ENCODE data around the gene APOBEC4. TPM values are rescaled to one million over a fixed set of nuclear protein-coding genes. Genes with fewer than 3 reads are reported as not detected.

The APOBEC4 gene
- total and polyA plus RNA-seq, 2 experiments from 2014 or later = not detected

DNA sequence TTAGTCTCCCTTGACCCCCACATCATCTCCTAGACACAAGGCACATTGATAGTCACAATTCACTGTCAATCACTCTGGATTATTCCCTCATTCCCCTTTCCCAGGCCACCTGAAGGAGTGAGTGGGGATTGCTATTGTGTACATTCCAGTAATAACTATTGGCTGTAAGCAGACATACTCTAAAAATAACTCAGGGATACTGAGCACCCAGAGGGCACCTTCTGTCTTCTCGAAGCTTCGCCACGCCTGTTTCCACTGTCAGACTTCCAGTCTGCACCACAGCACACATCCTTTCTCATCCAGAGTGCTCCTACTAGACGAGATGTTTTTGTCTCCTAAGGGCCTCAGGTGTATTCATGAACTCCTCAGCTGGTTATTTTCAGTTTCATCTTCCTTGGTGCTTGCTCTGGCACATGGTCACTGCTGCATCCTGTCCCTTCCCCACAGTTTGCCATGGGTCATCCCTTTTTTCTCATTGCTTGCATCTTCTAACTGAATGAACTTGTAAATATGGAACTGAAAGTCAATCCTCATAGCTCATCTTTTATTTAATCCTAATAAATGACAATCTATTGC, 848 bp upstream of the APOBEC4 start:
- Histone ChIP-seq H3K27ac (peak overlapping the region; percentile 75), H3K9me3 (ENCODE audit: low read depth) (no peaks in the 10 kb centered on the region), H3K4me1 (ENCODE audit: low read depth) (peaks cover 32% of the 10 kb centered on the region), H3K27me3 (no peaks in the 10 kb centered on the region), H3K36me3 (no peaks in the 10 kb centered on the region), H3K4me3 (no peak overlapping the region)
- TF ChIP-seq, protein P1, sequence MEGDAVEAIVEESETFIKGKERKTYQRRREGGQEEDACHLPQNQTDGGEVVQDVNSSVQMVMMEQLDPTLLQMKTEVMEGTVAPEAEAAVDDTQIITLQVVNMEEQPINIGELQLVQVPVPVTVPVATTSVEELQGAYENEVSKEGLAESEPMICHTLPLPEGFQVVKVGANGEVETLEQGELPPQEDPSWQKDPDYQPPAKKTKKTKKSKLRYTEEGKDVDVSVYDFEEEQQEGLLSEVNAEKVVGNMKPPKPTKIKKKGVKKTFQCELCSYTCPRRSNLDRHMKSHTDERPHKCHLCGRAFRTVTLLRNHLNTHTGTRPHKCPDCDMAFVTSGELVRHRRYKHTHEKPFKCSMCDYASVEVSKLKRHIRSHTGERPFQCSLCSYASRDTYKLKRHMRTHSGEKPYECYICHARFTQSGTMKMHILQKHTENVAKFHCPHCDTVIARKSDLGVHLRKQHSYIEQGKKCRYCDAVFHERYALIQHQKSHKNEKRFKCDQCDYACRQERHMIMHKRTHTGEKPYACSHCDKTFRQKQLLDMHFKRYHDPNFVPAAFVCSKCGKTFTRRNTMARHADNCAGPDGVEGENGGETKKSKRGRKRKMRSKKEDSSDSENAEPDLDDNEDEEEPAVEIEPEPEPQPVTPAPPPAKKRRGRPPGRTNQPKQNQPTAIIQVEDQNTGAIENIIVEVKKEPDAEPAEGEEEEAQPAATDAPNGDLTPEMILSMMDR (IDR thresholded peaks at IDR 0.05; ENCODE audit: low read depth, low read length) = no peak
- DNase-seq (ENCODE audit: low read depth in 1 of 2, low spot score in 1 of 2) = no peak

DNA sequence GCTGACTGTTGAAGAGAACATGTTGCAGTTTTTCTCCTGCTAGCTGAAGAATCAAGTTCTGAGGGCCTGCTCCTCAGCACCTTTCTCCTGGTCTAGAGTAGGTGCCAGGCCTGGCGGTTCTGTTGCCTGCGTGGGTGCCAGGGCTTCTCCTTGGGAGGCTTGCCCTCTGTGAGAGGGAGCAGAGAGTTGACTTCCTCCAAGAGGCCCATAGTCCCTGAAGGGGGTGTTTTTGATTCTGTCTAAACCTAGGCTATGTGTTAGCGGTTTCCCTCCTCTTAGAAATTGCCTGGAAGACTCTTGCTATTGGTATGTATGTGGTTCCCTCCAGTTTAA, 312 bp upstream of the APOBEC4 start:
- Histone ChIP-seq H3K36me3 (no peaks in the 10 kb centered on the region), H3K4me1 (ENCODE audit: low read depth) (peaks cover 35% of the 10 kb centered on the region), H3K27me3 (no peaks in the 10 kb centered on the region), H3K9me3 (ENCODE audit: low read depth) (no peaks in the 10 kb centered on the region), H3K4me3 (no peak overlapping the region), H3K27ac (peak overlapping the region; percentile 75)
- TF ChIP-seq, protein P1 (IDR thresholded peaks at IDR 0.05; ENCODE audit: low read depth, low read length) = no peak
- DNase-seq (ENCODE audit: low read depth in 1 of 2, low spot score in 1 of 2) = no peak

DNA sequence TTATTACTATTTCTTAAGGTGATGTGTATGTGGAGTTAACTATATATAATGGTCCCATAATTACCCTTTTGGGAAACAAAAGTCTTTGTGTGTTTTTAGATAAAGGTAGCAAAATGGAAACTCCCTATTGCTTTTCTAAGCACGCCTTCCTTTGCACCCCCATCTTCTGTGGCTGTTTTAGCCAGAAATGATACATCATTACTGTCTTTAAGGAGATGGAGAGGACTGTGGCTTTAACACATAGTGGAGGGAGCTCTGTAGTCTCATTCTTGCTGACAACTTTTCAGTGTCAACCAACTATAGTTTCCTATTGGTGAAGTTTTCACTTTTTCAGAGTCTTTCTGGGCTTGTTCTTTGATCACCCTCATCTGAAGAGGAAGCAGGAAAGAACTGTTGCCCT, 1.0 kb downstream of the APOBEC4 start:
- no peaks in the 10 kb centered on the region for H3K27me3 ChIP-seq
- no peak overlapping the region for H3K4me3 ChIP-seq
- H3K36me3 ChIP-seq = no peaks in the 10 kb centered on the region
- H3K4me1 ChIP-seq (ENCODE audit: low read depth) = peaks cover 35% of the 10 kb centered on the region
- no peak overlapping the region for H3K27ac ChIP-seq
- no peaks in the 10 kb centered on the region for H3K9me3 ChIP-seq (ENCODE audit: low read depth)
- no peak for DNase-seq (ENCODE audit: low read depth in 1 of 2, low spot score in 1 of 2)
- TF ChIP-seq, protein P1 (IDR thresholded peaks at IDR 0.05; ENCODE audit: low read depth, low read length) = no peak

DNA sequence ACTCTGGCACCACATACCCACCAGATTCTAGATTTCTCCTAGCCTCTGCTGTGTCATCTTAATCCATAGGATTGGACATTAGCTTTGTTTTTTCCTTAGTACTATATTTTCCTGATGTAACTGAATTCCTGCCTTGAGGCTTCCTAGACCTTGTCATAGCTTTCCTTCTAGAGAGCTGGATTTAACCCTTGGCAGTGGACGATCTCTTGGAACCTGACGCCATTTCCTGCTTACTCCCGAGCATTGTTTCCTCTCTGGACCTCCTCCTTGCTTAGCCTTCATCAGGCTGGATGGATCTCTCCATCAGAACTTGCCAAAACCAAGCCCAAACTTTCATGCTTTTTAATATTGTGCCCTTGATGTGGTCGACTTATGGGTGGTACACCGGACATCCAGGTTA, 1.5 kb downstream of the APOBEC4 start:
- H3K4me1 ChIP-seq (ENCODE audit: low read depth) = peaks cover 39% of the 10 kb centered on the region
- no peak for DNase-seq (ENCODE audit: low read depth in 1 of 2, low spot score in 1 of 2)
- TF ChIP-seq, protein P1 (IDR thresholded peaks at IDR 0.05; ENCODE audit: low read depth, low read length) = no peak
- no peaks in the 10 kb centered on the region for H3K36me3 ChIP-seq
- no peaks in the 10 kb centered on the region for H3K9me3 ChIP-seq (ENCODE audit: low read depth)
- H3K4me3 ChIP-seq = no peak overlapping the region
- H3K27me3 ChIP-seq = no peaks in the 10 kb centered on the region
- no peak overlapping the region for H3K27ac ChIP-seq

DNA sequence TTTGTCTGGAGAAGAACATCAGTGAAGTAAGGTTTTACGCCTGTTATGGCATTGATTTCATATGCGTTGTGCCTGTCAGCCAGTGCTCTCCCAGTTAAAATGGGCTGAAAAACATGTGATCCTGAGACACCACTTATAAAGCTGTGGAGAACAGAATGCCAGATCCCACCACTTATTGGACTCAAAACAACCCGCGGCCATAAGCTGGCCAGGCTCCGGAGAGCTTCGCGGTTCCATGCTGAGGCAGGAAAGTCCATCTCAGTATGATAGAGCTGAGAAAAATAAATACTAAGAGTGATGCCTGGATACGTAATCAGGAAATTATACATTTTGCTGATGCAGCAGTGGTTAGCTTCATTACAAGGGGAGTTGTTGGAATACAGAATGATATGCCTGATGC, 5.1 kb downstream of the APOBEC4 start:
- Histone ChIP-seq H3K27me3 (no peaks in the 10 kb centered on the region), H3K9me3 (ENCODE audit: low read depth) (no peaks in the 10 kb centered on the region), H3K4me1 (ENCODE audit: low read depth) (peaks cover 12% of the 10 kb centered on the region), H3K27ac (no peak overlapping the region), H3K36me3 (no peaks in the 10 kb centered on the region), H3K4me3 (no peak overlapping the region)
- TF ChIP-seq, protein P1 (IDR thresholded peaks at IDR 0.05; ENCODE audit: low read depth, low read length) = no peak
- no peak for DNase-seq (ENCODE audit: low read depth in 1 of 2, low spot score in 1 of 2)

DNA sequence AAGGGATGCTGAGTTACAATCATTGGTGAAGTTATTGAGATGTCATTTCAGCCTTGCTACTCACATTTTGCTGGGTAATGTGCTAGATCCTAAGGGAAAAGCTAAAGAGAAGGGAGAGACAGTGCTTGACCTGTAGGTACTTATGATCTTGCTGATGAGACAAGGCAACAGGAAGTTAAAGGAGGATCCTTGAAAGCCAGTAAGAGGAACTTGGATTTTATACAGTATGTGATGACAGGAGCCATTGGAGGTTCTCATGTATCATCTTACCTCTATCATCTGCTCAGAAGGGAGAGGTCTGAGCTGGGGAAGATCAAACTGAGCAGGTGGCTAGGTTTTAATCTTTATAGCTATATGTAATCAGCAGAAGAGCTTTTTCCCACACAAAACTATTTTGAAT, 6.3 kb downstream of the APOBEC4 start:
- TF ChIP-seq, protein P1 (IDR thresholded peaks at IDR 0.05; ENCODE audit: low read depth, low read length) = no peak
- DNase-seq (ENCODE audit: low read depth in 1 of 2, low spot score in 1 of 2) = no peak
- no peak overlapping the region for H3K4me3 ChIP-seq

More for the DNA sequence above, 6.3 kb downstream of the APOBEC4 start:
- Histone ChIP-seq H3K27me3 (no peaks in the 10 kb centered on the region), H3K4me1 (ENCODE audit: low read depth) (peaks cover 11% of the 10 kb centered on the region), H3K27ac (no peak overlapping the region), H3K9me3 (ENCODE audit: low read depth) (no peaks in the 10 kb centered on the region), H3K36me3 (no peaks in the 10 kb centered on the region)
